Caco-2 (cell line): ENCODE data around the gene RBKS. TPM values are rescaled to one million over a fixed set of nuclear protein-coding genes. Genes with fewer than 3 reads are reported as not detected.
A peak's percentile ranks its signal among the peaks of the same experiment; 100 is the strongest.

Experiments used
- BruUV-seq: library from RNA; stranded (reverse); fragments of 400-500 nt; replicated peaks from 2 replicates; lab custom pipeline; 2021; lab: Mats Ljungman, UMichigan
- CTCF ChIA-PET: fragments of 300-600 bp; sonication (Branson Sonifier 250); formaldehyde crosslinking; loops from one replicate; lab custom pipeline; 2022; ENCODE audit warnings: antibody characterized with exemption; lab: Charles Lee
- POLR2A ChIA-PET: fragments of 300-600 bp; sonication (Branson Sonifier 250); formaldehyde crosslinking; loops from one replicate; lab custom pipeline; 2022; ENCODE audit warnings: antibody characterized with exemption; lab: Charles Lee
- DNase-seq, 2 experiments: peaks; one replicate each; pipeline versions ENCODE4 v3.0.0 to v3.0.0-alpha.2; 2020 to 2022
- H3K27me3 ChIP-seq: replicated peaks from 2 replicates; pipeline ENCODE4 v1.6.0; 2011; ENCODE audit warnings: low read length; ENCODE audit not compliant: control insufficient read depth, insufficient read depth
- H3K36me3 ChIP-seq: 2 replicates; pipeline ENCODE4 v1.5.1; 2011; ENCODE audit warnings: low read length; ENCODE audit not compliant: control insufficient read depth, insufficient read depth
- H3K4me1 ChIP-seq: fragments of 250-450 bp; sonication (Bioruptor Pico); 2 replicates; pipeline ENCODE4 v1.5.1; 2020; ENCODE audit warnings: mild to moderate bottlenecking
- H3K4me3 ChIP-seq: 2 replicates; pipeline ENCODE4 v1.5.1; 2011; ENCODE audit warnings: low read depth, mild to moderate bottlenecking, control low read depth, low read length
- H3K9me3 ChIP-seq: fragments of 250-450 bp; sonication (Bioruptor Pico); 2 replicates; pipeline ENCODE4 v1.5.1; 2020; ENCODE audit warnings: mild to moderate bottlenecking, moderate library complexity
- H3K27ac Mint-ChIP-seq: one replicate; pipeline ENCODE4 v1.8.0; 2022; ENCODE audit warnings: mixed read lengths; ENCODE audit not compliant: unreplicated experiment
- H3K27me3 Mint-ChIP-seq: one replicate; pipeline ENCODE4 v1.8.0; 2022; ENCODE audit warnings: mixed read lengths; ENCODE audit not compliant: insufficient read depth, unreplicated experiment
- H3K36me3 Mint-ChIP-seq: one replicate; pipeline ENCODE4 v1.8.0; 2022; ENCODE audit warnings: mild to moderate bottlenecking, mixed read lengths; ENCODE audit not compliant: insufficient read depth, unreplicated experiment
- H3K4me1 Mint-ChIP-seq: one replicate; pipeline ENCODE4 v1.8.0; 2022; ENCODE audit warnings: low read depth, mixed read lengths; ENCODE audit not compliant: unreplicated experiment
- H3K4me3 Mint-ChIP-seq: one replicate; pipeline ENCODE4 v1.8.0; 2022; ENCODE audit warnings: mild to moderate bottlenecking, moderate library complexity, mixed read lengths; ENCODE audit not compliant: unreplicated experiment
- H3K9me3 Mint-ChIP-seq: one replicate; pipeline ENCODE4 v1.8.0; 2022; ENCODE audit warnings: mixed read lengths; ENCODE audit not compliant: unreplicated experiment
- intact Hi-C: fragments of 100-400 bp; cut with micrococcal nuclease; formaldehyde crosslinking; loops from one replicate; pipeline ENCODE4 v1.10.0; 2022; ENCODE audit not compliant: unreplicated experiment
- total RNA-seq: library from RNA; stranded (reverse); gene quantifications from 2 replicates; pipeline ENCODE4 v1.2.3, GENCODE V29; 2022
- TF ChIP-seq, protein P1 (sequence below), 2 experiments: fragments of 200-600 bp in 1 of 2; IDR thresholded peaks; 1 replicate in 1 of 2; 2 replicates in 1 of 2; pipeline versions ENCODE4 v1.5.1 to v1.8.0; 2011 to 2022; ENCODE audit warnings: antibody characterized with exemption in 1 of 2, control low read depth in 1 of 2, inconsistent platforms in 1 of 2, low read depth in 1 of 2, low read length in 1 of 2, mild to moderate bottlenecking in 1 of 2, moderate library complexity in 1 of 2; ENCODE audit not compliant: insufficient read depth in 1 of 2, severe bottlenecking in 1 of 2, unreplicated experiment in 1 of 2

RBKS gene
- total RNA-seq, 1 experiment from 2014 or later, result 7.4 TPM

DNA sequence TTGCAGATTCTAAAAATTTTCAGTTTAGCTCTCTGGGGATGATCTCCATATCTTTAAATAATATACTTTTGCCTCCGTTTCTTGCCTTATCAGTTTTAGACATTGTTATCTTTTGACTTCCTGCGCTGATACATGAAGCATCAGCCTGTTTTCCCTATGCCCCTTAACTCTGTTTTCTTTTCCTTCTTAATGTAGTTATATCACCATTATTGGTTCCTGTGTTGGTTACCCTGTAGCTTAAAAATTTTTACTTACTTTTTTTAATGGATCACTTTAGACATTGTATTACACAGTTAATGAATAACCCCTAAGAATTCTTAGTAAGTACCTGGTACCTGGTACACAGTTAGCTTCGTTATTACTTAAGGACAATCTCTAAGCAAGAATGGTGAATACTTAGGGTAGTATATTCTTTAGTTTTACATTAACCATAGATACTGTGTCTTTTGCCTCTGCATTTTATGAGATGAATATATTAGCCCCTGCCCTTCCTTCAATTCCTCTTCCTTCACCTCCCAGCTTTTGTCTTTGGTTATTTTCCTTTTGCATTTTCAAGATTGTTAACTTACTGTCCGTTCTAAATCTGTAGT, 41.3 kb upstream of the RBKS start:
- H3K27me3 Mint-ChIP-seq, result no peaks in the 10 kb centered on the region
- no TSS peak for BruUV-seq
- ChIA-PET POLR2A (interaction anchor here (0.6 kb wide), 2 partner anchors 460 to 468 kb away, joined by 3 to 5 read pairs; no protein-coding TSS in a partner anchor), CTCF (interaction anchor here (0.5 kb wide), 1 partner anchor 88 kb away, joined by 3 read pairs; no protein-coding TSS in a partner anchor)
- H3K4me3 Mint-ChIP-seq, result peak overlapping the region; percentile 11
- H3K36me3 Mint-ChIP-seq, result peaks cover 6% of the 10 kb centered on the region
- H3K36me3 ChIP-seq, result no peaks in the 10 kb centered on the region
- peaks cover 40% of the 10 kb centered on the region for H3K4me1 ChIP-seq
- H3K9me3 ChIP-seq, result no peaks in the 10 kb centered on the region
- intact Hi-C loops, result loop anchor here (2.0 to 5.0 kb wide), 3 partner anchors 41 to 461 kb away; partner anchors contain the start of genes BABAM2, FOSL2 and RBKS
- TF ChIP-seq, protein P1, sequence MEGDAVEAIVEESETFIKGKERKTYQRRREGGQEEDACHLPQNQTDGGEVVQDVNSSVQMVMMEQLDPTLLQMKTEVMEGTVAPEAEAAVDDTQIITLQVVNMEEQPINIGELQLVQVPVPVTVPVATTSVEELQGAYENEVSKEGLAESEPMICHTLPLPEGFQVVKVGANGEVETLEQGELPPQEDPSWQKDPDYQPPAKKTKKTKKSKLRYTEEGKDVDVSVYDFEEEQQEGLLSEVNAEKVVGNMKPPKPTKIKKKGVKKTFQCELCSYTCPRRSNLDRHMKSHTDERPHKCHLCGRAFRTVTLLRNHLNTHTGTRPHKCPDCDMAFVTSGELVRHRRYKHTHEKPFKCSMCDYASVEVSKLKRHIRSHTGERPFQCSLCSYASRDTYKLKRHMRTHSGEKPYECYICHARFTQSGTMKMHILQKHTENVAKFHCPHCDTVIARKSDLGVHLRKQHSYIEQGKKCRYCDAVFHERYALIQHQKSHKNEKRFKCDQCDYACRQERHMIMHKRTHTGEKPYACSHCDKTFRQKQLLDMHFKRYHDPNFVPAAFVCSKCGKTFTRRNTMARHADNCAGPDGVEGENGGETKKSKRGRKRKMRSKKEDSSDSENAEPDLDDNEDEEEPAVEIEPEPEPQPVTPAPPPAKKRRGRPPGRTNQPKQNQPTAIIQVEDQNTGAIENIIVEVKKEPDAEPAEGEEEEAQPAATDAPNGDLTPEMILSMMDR (IDR thresholded peaks at IDR 0.05; ENCODE audit: insufficient read depth in 1 of 2, low read depth in 1 of 2, low read length in 1 of 2, severe bottlenecking in 1 of 2, unreplicated experiment in 1 of 2), result no peak
- DNase-seq, result no peak
- H3K27ac Mint-ChIP-seq, result peak overlapping the region; percentile 24
- no peaks in the 10 kb centered on the region for H3K9me3 Mint-ChIP-seq
- no peaks in the 10 kb centered on the region for H3K27me3 ChIP-seq
- H3K4me1 Mint-ChIP-seq, result peaks cover 24% of the 10 kb centered on the region
- H3K4me3 ChIP-seq, result no peak overlapping the region

DNA sequence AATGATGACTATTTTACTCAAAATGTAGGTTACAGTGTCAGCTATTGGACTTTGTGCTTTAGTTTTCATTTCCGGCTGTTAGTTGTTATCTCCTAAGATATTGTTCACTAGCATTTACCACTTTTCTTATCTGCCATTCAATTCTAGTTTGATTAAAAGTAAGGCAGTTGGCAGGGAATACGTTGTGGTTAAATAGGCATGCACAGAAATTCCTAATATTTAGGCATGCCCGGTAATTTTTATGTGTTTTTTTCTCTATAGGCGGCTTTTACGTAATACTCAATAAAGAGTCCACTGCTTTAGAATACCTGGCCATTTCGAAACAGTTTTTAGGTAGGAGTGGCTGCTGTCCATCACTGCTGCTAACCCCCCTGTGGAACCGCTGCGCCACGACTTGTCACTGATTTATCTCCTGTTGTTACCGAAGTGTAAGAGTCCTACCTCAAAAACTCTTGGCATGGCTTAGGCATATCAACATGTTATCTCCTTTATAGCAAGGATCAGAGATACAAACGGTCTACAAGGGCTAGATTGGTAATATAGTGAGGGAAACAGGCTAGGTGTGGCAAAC, 39.8 kb upstream of the RBKS start:
- TF ChIP-seq, protein P1 (IDR thresholded peaks at IDR 0.05; ENCODE audit: insufficient read depth in 1 of 2, low read depth in 1 of 2, low read length in 1 of 2, severe bottlenecking in 1 of 2, unreplicated experiment in 1 of 2), result no peak
- no peaks in the 10 kb centered on the region for H3K36me3 ChIP-seq
- no peaks in the 10 kb centered on the region for H3K9me3 Mint-ChIP-seq
- H3K9me3 ChIP-seq, result no peaks in the 10 kb centered on the region
- peak overlapping the region; percentile 68 for H3K4me3 Mint-ChIP-seq
- intact Hi-C loops, result loop anchor here (2.0 to 5.0 kb wide), 4 partner anchors 39 to 462 kb away; partner anchors contain the start of genes BABAM2, FOSL2 and RBKS
- peaks cover 31% of the 10 kb centered on the region for H3K4me1 Mint-ChIP-seq
- no peaks in the 10 kb centered on the region for H3K27me3 Mint-ChIP-seq
- H3K4me3 ChIP-seq, result peak overlapping the region; percentile 23
- ChIA-PET POLR2A (interaction anchor here (0.6 to 0.7 kb wide), 2 partner anchors 178 to 187 kb away, joined by 3 read pairs; no protein-coding TSS in a partner anchor), CTCF (interaction anchor here (0.6 kb wide), 1 partner anchor 637 kb away, joined by 5 read pairs; no protein-coding TSS in a partner anchor)
- H3K36me3 Mint-ChIP-seq, result peaks cover 6% of the 10 kb centered on the region
- DNase-seq, result peak; percentile 67 to 87
- H3K27me3 ChIP-seq, result no peaks in the 10 kb centered on the region
- peak overlapping the region; percentile 65 for H3K27ac Mint-ChIP-seq
- BruUV-seq, result no TSS peak
- H3K4me1 ChIP-seq, result peaks cover 44% of the 10 kb centered on the region

GRCh38 chr2:27925766-27926472, 35.7 kb upstream of the RBKS start:
- Histone ChIP-seq H3K27me3 (no peaks in the 10 kb centered on the region), H3K4me3 (no peak overlapping the region), H3K4me1 (peaks cover 27% of the 10 kb centered on the region), H3K9me3 (no peaks in the 10 kb centered on the region), H3K36me3 (no peaks in the 10 kb centered on the region)
- DNase-seq, result no peak
- Mint-ChIP-seq H3K9me3 (no peaks in the 10 kb centered on the region), H3K27me3 (no peaks in the 10 kb centered on the region), H3K36me3 (peaks cover 6% of the 10 kb centered on the region), H3K27ac (no peak overlapping the region), H3K4me1 (peaks cover 9% of the 10 kb centered on the region), H3K4me3 (no peak overlapping the region)
- intact Hi-C loops, result loop anchor here (5.0 kb wide), 1 partner anchor 174 kb away; no protein-coding TSS in a partner anchor
- POLR2A ChIA-PET, result no interaction called here
- TF ChIP-seq, protein P1 (IDR thresholded peaks at IDR 0.05; ENCODE audit: insufficient read depth in 1 of 2, low read depth in 1 of 2, low read length in 1 of 2, severe bottlenecking in 1 of 2, unreplicated experiment in 1 of 2), result no peak
- CTCF ChIA-PET, result no interaction called here
- no TSS peak for BruUV-seq
